Fibroblast of skin of scalp (primary cell): ENCODE results near the gene CDH23.
A peak's percentile ranks its signal among the peaks of the same experiment; 100 is the strongest.

Experiments
- DNase-seq: peaks from one replicate; pipeline ENCODE4 v3.0.0-alpha.2; 2013

The CDH23 gene

DNA sequence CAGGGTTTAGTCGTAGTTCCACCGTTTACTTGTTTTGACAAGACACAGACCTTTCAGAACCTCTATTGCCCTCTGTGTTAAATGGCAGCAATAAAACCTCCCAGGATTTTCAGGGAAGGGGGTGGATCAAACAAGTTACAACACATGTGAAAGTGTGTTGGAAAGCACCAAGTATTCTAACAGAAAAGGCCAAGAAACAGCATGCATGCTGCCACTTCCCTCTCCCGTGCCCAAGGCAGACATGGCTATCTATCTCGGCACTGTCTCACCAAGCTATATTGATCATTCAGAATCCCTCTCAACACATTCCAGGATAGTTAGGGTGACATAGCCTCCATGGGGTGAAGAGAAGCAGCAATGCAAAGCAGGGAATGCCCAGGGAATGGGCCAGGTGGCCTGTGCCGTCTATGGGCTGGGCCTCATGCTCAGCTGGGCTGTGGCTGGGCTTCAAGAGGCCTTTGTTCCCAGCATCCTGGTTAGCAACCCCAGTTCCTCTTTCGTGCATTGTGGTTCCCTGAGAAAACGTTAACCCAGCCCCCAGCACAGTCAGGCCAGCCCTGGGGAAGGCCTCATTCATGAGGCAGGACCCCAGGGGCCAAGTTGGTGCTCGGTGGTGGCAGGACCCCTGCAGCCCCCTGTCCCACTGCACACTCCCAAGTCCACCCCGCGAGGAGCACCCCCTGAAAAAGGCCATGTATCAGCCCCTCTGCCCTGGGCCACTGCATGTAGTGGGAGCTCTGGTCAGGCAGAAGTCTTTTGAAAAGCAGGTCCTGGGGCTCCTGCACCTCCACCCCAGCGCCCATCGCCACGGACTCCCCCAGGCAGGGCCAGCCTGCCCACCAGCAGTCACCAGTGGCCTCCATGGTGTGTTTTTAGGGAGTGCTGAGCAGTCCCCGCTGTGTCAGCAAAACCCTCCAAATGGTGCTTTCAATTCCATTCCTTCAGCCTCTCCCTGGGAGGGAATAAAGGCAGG lies 351.1 kb downstream of the CDH23 start:
- no peak for DNase-seq

DNA sequence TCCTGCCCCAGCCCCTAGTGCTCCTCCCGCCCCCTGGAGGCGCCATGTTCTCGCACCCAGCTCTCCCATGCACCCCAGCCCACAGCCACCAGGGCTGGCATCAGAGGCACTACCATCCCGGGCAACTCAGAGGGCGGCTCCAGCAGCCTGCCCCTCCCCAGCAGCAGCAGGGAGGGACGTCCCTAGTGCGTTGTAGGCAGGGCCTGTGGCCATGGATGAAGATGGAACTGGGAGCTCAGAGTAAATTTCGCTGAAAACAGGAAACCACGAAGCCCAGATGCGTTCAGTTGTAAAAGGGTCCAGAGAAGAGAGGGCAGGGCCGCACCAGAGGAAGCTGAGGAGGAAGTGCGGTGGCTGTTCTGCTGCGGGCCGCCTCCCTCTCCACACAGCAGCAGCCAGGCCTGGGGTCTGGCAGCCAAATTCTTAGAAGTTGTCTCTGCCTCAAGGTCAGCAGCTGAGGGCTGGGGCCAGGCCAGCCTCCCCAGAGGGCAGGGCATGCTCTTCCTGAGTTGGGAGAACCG lies 352.0 kb downstream of the CDH23 start:
- no peak for DNase-seq

DNA sequence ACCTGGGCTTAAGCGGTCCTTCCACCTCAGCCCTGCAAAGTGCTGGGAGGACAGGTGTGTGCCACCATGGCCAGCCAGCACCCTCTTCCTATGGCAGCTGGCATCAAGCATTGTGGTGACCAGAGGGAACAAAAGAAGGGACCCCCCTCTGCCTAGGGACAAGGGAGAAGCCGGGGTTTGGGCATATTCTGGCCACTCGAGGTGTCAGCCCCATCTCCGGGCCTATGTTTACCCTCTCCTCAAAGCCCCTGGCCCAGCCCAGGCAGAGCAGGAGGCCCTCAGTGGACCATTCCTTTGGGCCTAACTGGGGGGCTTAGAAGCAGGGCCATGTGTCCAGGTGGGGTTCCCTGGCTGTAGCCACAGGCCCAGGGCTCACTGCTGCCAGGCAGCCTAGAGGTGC lies 352.7 kb downstream of the CDH23 start:
- DNase-seq = no peak

DNA sequence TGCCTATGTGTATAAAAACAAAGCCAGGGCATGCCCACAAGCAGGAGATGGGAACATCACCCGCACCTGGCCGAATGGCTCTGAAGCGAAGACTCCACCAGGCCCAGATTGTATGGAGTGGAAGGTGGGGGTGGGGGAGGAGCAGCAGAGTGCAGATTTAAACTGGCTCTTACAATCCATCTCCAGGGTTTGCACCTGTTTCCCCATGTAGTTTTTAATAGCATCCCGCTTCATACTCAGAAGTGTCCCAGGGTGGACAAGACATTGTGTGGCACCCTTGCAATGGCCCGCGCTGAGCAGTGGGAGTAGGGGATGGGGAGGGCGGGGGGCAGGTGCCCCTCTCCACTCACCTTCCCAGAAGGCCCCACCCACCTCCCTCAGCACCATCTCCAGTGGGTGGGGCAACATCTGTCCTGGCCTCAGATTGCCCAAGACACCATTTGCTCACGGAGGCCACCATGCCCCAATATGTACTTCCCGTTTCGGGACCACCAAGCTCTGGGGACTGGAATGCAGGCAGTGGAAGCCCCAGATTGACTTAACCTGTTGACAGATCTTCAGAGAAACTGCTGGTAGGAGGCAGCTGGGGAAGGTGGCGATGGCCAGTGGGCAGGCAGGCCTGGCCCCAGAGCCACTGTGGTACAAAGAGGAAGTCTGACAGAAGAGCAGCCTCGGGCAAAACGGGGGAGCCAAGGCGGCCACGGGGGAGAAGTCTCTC lies 353.6 kb downstream of the CDH23 start:
- DNase-seq = no peak

DNA sequence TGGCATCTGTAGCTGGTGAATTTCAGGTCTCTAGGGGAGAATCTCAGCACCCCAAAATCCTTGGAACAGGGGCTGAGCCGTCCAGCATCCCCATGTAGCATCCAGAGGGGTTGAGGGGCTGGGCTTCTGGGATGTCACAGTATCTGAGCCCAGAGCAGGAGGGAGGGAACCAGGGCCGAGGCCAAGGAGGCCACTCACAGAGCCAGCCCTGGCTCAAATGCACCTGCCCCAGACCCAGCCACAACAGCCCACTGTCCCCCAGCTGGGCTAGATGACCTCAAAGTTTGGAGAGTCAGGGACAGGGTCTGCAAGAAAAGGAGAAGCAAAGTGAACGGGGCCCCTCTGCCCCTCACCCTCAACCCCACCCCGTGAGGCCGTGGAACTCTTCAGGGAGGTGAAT lies 354.3 kb downstream of the CDH23 start:
- no peak for DNase-seq

DNA sequence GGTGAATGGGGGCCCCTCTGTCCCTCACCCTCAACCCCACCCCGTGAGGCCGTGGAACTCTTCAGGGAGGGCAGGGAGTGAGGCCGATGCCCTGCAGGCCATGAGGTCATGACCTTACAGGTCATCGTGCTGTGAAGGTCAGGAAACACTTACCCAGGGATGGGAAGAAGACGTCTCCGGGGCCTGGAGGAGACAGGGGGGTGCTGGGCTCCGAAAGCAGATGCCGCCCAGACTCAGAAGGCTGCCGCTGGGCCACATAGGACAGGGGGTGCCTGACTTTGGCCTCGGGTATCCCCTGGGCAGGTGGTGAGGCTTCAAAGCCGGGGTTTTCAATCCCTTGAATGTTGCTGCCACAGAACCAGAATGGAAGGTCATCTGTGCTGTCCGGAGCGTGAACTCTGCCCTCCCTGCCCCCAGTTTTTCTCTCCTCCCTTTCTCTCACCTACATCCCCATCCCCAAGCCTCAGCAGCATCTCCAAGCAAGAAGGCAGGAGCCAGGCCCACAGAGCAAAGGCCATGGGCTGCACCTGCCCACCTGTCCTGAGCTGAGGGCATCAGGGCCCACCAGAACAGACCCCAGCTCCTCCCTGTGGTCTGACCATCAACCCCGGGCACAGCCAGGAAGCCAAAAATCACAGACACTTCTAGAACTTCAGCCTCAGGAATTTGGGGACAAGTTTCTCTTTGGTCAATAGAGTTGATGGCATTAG lies 354.9 kb downstream of the CDH23 start:
- DNase-seq = no peak

DNA sequence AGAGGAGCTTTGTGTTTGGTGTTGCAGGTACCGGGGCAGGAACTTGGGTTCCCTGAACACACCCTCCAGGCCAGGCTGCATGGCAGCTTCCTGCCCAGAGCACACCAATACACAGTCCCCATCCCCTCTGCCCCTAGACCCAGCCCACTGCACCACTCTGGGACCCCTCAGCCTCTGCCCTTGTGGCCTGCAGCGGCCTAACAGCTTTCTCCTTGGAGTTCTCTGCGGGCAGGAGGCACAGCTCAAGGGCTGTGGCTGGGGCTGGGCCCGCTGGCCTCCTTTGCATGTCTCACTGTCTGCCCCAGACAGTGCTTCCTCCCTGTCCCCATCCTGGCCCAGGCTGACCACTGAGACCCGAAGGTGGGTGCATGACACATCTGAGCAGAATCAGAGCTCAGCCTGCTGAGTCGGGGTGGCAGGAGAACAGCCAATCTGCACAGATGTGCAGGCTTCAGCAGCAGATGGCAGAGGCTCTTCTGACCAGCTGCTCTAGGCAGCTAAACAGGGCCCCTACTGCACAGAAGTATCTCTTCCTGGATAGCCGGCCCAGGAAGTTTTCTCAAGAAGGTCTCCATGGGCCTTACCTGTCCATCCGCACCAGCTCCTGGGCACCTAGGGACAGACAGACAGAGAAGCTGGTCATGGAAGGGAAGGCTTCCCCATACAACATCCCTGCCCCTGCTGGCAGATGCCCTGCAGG lies 355.8 kb downstream of the CDH23 start:
- no peak for DNase-seq

DNA sequence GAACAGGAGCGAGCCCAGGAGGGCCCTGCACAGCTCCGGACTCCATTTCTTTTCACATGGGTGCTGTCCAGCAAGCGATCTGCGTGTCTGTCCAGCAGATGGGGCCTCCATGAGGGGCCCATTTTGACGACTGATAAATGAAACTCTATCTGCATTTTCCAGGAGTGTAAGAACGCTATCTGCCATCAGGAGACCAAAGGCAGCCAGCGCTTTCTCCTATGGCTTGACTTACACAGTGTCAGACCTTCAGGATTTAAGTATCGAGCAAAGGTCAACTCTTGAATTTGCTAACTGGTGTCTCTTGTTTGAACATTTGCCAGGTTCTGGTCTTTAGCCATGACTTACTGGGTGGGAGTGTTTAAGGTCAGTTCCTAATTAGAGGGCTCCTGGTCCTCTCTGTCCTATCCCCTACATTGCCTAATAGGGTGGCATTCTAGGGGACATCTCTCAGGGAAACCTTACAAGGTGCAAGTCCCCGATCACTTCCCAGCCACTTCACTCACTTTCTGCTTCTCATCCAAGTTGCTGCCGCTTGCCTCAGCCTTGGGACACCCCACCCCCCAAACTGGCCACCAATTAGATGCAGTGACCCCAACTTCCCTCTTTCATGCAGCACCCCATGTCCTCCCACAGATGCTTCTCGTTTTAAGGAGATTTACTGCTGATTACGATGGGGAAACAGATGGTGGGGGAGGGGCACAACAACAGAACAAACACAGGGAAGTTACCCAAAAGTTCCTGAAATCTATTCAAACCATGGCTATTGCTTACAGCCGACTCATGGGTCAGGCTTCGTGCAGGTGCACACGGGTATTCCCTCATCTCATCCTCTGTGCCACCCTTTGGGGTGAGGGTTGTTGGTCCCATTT lies 356.6 kb downstream of the CDH23 start:
- DNase-seq = no peak

DNA sequence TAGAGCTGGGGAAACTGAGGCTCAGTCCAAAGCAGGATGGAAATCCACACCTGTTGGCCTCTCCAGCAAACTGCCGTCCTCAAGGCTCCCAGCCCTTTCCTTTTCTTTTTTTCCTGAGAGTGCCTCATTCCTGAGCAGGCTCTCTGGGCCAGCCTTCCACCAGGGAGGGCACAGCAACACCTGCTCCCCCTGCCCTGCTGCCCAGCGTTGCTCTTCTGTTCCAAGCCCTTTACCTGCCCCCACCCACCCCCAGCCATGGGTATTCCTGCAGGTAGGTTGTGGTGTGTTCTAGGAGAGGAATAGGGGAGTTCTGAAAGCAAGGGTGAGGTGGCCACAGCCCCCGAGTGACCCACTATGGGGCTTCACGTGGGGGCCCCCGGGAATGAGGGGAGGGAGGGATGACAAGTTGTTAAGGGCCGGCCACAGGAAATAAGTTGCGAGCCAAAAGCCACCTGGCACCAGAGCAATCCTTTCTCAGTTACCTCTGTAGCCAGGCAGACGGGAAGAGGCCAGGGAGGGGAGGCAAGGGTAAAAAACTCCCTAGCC lies 357.3 kb downstream of the CDH23 start:
- DNase-seq = no peak

DNA sequence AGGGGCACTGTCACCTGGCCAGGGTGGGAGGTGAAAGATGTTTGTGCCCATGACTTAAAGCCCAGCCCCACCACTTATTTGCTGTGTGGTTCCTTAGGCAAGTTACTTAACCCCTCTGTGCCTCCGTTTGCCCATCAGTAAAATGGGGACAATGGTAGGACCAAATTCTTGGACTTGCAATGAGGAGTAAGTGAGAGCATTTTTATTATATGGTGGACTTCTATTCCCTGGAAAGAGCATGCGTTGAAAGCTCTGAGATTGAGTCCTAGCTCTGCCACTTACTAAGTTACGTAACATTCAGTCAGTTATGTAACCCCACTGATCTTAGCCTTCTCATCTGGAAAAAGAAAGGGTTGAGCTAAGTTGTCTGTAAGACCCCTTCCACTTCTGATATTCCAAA lies 357.8 kb downstream of the CDH23 start:
- no peak for DNase-seq

DNA sequence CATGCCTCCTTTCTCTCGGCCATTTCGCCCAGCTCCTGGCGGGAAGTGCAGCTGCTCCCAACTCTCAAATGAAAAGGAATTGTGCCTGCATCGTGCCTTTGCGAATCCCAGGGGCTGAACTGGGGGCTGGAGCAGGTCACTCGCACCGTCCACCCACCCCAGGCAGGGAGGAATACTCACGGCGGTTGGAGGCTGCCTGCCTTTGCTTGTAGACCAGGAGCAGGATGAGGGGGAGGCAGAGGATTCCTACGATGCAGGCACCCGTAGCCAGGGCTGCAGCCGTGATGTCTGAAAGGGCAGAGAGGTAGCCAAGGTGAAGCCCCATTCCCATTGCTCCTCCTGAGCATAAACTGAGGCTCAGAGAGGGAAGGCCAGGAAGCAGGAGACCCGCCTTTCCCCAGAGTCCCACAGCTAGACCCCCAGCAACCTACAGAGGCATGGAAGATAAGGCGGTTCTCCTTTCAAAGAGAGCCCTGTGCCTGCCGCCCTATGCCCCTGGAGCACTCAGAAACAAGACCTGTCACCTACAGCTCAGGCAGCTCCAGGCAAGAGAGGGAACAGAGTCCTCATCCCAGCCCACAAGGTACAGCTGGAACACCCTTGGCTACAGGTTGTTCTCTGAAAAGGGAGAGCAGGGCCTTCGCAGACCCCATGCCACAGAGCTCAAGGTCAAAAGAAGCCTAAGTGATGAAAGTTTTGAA lies 358.6 kb downstream of the CDH23 start:
- DNase-seq = no peak

DNA sequence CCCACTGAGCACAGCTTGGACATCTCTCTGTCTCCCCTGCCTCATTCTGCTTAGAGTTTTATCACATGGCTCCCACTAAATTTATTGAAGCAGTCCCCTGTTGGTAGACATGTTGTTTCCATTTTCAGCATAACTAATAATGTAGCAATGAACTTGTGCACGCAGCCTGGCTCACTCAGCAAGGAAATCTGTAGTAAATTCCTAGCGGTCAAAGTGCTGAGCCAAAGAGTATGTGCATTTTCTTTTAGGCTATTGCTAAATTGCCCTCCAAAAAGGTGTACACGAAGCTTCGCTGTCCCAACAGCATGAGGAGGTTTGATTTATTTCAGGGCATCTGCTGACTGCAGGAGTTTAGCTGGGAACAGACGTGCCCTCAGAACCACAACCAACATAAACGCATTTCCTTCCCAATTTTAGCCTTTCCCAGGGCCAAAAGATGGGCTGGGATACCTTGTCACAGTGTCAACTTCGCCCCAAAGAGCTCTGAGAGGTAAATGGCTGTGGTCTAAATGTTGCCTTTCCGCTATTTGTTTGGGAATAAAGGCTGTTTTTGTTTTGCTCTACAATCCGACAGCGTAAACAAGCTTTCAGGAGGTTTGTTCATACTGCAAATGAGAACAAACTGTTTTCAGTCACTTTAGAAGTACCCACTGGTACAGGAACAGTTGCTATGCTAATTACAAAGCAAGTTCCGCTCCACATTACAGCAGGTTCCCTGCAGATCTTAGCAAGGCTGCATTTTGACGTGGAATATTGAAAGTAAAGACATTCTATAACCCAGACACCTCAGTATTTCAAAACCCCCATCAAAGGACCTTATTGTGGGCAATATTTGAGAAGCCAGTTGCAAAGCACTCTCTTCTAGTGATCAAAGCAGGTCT lies 359.8 kb downstream of the CDH23 start:
- peak; percentile 27 for DNase-seq

DNA sequence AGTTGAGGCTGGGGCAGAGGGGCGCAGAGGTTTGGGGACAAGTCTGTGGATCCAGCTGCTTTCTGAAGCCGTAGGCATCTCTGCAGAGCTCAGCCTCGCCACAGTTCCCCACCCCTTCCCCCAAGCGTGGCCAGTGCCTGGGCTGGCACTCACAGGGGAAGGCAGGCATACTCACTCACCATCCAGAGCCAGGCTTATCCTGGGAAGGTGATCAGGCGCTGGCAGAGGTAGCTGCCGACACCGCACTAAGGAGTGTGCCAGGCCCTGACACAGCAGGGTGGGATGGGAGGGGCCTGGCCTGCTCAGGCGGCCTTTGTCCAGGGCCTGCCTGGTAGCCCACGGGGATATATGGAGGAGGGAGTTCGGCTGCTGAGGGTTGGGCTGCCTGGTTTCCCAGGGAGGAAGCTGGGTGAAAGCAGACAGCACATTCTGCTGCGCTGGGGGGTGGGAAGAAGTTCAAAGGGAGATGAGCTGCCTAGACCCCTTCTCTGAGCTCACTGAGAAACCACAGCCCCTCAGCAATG lies 360.7 kb downstream of the CDH23 start:
- DNase-seq = no peak

DNA sequence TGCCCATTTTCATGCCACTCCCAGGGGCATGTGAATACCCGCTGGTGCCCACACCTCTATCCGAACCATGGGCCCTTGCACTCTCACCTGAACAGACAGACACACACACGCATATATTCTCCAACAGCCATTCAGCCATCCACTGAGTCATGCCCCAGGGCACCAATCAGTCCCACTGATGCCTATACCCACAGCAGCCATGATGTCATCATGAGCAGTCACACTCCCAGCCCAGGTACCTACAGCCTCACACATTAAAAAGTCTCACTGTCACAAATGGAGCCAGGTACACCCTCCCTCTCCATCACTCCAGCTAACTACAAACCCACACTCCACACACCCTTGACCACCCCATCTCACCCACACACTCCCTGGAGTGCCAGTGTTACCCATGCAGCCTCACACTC lies 364.4 kb downstream of the CDH23 start:
- no peak for DNase-seq

DNA sequence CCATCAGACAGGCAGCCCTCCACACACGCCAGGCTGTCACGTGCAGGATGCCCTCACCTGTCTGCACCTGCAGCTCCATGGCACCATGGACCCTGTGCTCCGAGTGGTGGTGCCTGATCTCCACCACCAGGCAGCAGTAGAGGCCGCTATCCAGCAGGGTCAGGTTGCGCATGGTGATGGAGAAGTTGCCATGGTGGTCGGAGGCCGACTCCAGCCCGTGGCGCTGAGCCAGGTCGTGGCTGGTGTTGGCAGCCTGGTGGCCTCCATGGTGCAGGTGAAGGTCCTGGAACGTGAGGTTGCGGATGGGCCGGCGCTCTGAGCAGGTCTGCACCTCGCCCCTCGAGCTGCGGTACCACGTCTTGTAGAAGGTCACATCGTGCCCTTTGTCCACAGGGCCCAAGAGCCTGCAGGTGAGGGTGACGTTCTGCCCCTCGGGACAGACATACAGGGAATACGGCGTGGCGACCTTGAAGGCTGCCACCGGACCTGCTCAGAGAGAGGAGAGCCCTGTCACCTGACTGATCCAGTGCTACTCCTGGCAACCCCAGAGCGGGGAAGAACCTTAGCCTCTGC lies 364.9 kb downstream of the CDH23 start:
- no peak for DNase-seq

DNA sequence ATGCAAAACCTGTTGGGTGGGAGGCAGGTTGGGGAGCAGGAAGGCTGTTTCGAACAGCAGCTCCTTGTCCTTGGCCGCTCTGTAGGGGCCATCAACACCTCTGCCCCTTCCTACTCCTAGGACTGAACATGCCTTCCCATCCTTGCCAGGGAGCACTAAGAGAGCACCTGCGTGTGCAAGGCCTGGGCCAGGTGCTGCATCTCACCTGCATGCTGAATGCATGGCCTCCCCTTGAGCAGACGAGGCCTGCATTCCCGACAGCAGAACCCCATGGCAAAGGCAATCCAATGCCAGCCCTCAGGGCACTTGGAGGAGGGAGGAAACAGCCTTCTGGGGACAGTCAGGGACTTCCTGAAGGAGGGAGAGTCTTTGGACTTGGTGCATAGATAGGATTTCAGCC lies 365.6 kb downstream of the CDH23 start:
- no peak for DNase-seq

DNA sequence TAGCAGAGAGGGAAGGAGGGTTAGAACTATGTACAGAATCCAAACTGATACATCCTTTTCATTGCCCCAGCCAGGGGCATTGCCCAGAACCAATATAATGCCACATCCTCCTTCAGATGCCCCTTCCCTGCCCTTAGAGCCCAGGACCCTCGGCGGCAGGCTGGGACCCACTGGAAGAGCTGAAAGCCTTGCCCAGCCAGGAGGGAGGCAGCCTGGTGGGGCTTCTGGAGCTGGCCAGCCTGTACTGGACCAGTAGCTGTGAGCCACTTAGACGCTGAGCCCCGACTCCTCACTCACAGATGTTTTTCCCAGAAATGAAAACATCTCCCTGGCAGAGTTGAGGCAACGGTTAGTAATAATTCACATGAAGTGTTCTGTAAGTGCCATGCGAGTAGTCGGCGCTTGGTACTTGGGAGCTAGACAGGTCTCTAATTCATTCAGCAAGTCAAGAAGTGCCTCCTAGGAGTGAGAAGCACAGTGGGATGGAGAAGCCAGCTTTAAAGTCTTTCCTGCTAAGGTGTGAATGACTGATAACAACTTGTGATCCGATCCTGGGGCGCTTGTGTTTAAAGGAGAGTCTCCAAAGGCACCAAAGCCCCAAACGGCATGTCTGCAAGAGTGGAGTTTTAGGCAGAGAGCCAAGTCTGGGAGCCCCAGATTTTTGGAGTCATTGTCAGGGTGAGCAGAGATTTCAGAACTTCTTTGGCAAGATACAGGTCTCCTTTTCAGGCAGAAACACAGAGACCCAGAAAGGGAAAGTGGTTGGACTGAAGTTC lies 366.8 kb downstream of the CDH23 start:
- peak; percentile 21 for DNase-seq
